HepG2 (cell line): ENCODE results near the gene PPP1R1B. TPM values are rescaled to one million over a fixed set of nuclear protein-coding genes. Genes with fewer than 3 reads are reported as not detected.
A peak's percentile ranks its signal among the peaks of the same experiment; 100 is the strongest.

ENCODE experiments used
- CENPX ChIP-seq: sonication (generic); formaldehyde crosslinking; IDR thresholded peaks from 2 replicates; pipeline ENCODE4 v1.9.0; 2021; ENCODE audit warnings: mild to moderate bottlenecking, missing genetic modification reagents, moderate library complexity
- CTCF ChIP-seq: sonication (generic); formaldehyde crosslinking; IDR thresholded peaks from 2 replicates; pipeline ENCODE4 v1.5.0; 2020; ENCODE audit warnings: mild to moderate bottlenecking, missing genetic modification reagents, moderate library complexity
- GFI1 ChIP-seq: sonication (generic); formaldehyde crosslinking; IDR thresholded peaks from 2 replicates; pipeline ENCODE4 v1.5.0; 2020; ENCODE audit warnings: missing genetic modification reagents, mild to moderate bottlenecking, borderline replicate concordance
- GRHL1 ChIP-seq: sonication (generic); formaldehyde crosslinking; conservative IDR thresholded peaks from 2 replicates; pipeline ENCODE4 v1.8.0; 2022; ENCODE audit warnings: missing genetic modification reagents
- HNRNPK ChIP-seq: fragments of 200-400 bp; formaldehyde crosslinking; IDR thresholded peaks from 2 replicates; pipeline ENCODE4 v1.6.1; 2018; ENCODE audit warnings: low read length, low read depth, moderate library complexity, mild to moderate bottlenecking; ENCODE audit not compliant: poor library complexity, severe bottlenecking
- MATR3 ChIP-seq: sonication (generic); formaldehyde crosslinking; IDR thresholded peaks from 2 replicates; pipeline ENCODE4 v1.4.0; 2020; ENCODE audit warnings: missing genetic modification reagents
- PBX2 ChIP-seq: IDR thresholded peaks from 2 replicates; pipeline ENCODE4 v1.6.1; 2016; ENCODE audit warnings: control low read depth
- RBM22 ChIP-seq: fragments of 200-400 bp; formaldehyde crosslinking; optimal IDR thresholded peaks from 2 replicates; pipeline ENCODE3; 2017; ENCODE audit warnings: mild to moderate bottlenecking, low read length, moderate library complexity
- SMC3 ChIP-seq: IDR thresholded peaks from 2 replicates; pipeline ENCODE4 v1.6.1; 2011; ENCODE audit warnings: low read length, improper control_type of control experiment
- SRSF4 ChIP-seq: fragments of 200-400 bp; formaldehyde crosslinking; IDR thresholded peaks from one replicate; pipeline ENCODE4 v1.6.1; 2018; ENCODE audit warnings: mild to moderate bottlenecking, low read depth, low read length, moderate library complexity; ENCODE audit not compliant: poor library complexity, severe bottlenecking
- ZBTB7B ChIP-seq: sonication (generic); formaldehyde crosslinking; IDR thresholded peaks from 2 replicates; pipeline ENCODE4 v1.4.0; 2020; ENCODE audit warnings: missing genetic modification reagents
- ZBTB8A ChIP-seq: sonication (generic); formaldehyde crosslinking; IDR thresholded peaks from 2 replicates; pipeline ENCODE4 v1.4.0; 2020; ENCODE audit warnings: mild to moderate bottlenecking, low read depth, missing genetic modification reagents, borderline replicate concordance
- ZFP1 ChIP-seq: IDR thresholded peaks from 2 replicates; pipeline ENCODE4 v1.6.1; 2016
- ZNF180 ChIP-seq: sonication (generic); formaldehyde crosslinking; IDR thresholded peaks from 2 replicates; pipeline ENCODE4 v1.4.0; 2020; ENCODE audit warnings: low read depth, missing genetic modification reagents, borderline replicate concordance
- ZNF343 ChIP-seq: sonication (generic); formaldehyde crosslinking; IDR thresholded peaks from 2 replicates; pipeline ENCODE4 v1.4.0; 2020; ENCODE audit warnings: mild to moderate bottlenecking, missing genetic modification reagents
- ZNF451 ChIP-seq: sonication (generic); formaldehyde crosslinking; IDR thresholded peaks from 2 replicates; pipeline ENCODE4 v1.5.0; 2020; ENCODE audit warnings: mild to moderate bottlenecking, missing genetic modification reagents
- ZNF672 ChIP-seq: sonication (generic); formaldehyde crosslinking; IDR thresholded peaks from 2 replicates; pipeline ENCODE4 v1.8.1; 2022; ENCODE audit warnings: missing genetic modification reagents
- ZNF878 ChIP-seq: sonication (generic); formaldehyde crosslinking; IDR thresholded peaks from 2 replicates; pipeline ENCODE4 v1.8.1; 2023; ENCODE audit warnings: mild to moderate bottlenecking, missing genetic modification reagents, moderate library complexity
- ZZZ3 ChIP-seq: sonication (generic); formaldehyde crosslinking; IDR thresholded peaks from 2 replicates; pipeline ENCODE4 v1.4.0; 2020; ENCODE audit warnings: missing genetic modification reagents, mild to moderate bottlenecking, borderline replicate concordance
- polyA plus RNA-seq, 8 experiments: library from polyadenylated mRNA; depleted of rRNA in 3 of 8; stranded (reverse) in 7 of 8; unstranded in 1 of 8; fragments of >200 nt; fragmentation: Illumina TruSeq in 4 of 8; extraction: Trizol in 4 of 8; gene quantifications; 2 replicates each; pipeline versions ENCODE4 v1.2.1 to v1.2.3, GENCODE V29; 2011 to 2016; ENCODE audit warnings: low read depth in 4 of 8, missing spikeins in 1 of 8, mixed read lengths in 1 of 8; ENCODE audit not compliant: insufficient read depth in 1 of 8
- total RNA-seq, 5 experiments: library from RNA; depleted of rRNA; stranded (reverse); fragments of >200 nt; fragmentation: Illumina TruSeq; extraction: Trizol; gene quantifications; 2 replicates each; pipeline ENCODE4 v1.2.3, GENCODE V29; 2016; ENCODE audit warnings: low read depth in 1 of 5
- TF ChIP-seq, protein P1 (sequence below): sonication (generic); formaldehyde crosslinking; conservative IDR thresholded peaks from 2 replicates; pipeline ENCODE4 v1.8.0; 2022; ENCODE audit warnings: low read depth, missing genetic modification reagents
- TF ChIP-seq, protein P2 (sequence below): sonication (generic); formaldehyde crosslinking; IDR thresholded peaks from 2 replicates; pipeline ENCODE4 v1.8.1; 2023; ENCODE audit warnings: mild to moderate bottlenecking, moderate library complexity, missing genetic modification reagents

The PPP1R1B gene
- total and polyA plus RNA-seq, 2 of the 13 experiments (the other 11 are each of a cell fraction or from before 2014, with no cell fraction given), result 0.08 TPM; not detected in 1

DNA sequence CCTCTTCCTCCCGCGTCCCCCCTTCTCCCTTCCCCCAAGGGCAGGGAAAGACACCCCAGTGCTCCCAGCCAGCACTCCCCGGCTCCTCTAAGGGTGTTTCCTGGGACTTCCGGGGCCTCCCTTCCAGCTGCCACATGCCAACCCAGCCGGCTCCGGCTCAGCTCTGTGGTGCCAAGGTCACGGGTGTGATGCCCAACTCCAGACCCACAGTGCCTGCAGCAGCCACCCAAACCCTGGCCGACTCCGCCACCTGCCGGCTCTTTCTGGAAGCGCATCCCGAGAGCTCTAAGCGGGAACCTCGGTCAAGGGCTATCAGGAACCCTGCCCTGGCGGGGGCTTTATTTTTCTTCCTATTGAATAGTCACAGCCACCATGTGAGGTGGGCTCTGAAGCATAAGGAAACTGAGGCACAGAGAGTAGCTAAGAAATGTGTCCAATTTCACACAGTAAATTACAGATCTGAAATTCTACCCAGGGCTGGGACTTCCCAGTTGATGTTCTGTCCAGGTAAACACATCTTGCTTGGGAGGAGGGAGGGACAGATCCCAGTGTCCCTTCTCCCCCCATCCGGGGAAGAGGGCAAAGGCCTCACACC, 3.3 kb upstream of the PPP1R1B start (continued):
- TF ChIP-seq, protein P1, sequence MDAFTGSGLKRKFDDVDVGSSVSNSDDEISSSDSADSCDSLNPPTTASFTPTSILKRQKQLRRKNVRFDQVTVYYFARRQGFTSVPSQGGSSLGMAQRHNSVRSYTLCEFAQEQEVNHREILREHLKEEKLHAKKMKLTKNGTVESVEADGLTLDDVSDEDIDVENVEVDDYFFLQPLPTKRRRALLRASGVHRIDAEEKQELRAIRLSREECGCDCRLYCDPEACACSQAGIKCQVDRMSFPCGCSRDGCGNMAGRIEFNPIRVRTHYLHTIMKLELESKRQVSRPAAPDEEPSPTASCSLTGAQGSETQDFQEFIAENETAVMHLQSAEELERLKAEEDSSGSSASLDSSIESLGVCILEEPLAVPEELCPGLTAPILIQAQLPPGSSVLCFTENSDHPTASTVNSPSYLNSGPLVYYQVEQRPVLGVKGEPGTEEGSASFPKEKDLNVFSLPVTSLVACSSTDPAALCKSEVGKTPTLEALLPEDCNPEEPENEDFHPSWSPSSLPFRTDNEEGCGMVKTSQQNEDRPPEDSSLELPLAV (CRISPR knock-in tag), result no peak
- no peak for TF ChIP-seq SRSF4
- TF ChIP-seq, protein P2, sequence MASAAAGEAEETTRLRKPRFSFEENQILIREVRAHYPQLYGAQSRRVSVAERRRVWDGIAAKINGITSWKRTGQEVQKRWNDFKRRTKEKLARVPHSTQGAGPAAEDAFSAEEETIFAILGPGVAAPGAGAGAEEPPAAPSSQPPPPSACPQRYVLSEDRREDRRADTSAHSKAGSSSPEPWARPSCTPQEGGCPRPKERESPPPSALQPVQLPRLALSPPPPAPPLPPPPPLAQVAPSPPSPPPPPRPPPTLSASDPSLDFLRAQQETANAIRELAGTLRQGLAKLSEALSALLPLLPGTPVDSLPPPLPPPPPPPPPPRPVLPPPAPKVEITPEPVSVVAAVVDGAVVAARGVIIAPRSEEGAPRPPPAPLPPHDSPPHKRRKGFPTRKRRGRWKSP, result no peak
- TF ChIP-seq GFI1 (CRISPR knock-in tag), result no peak
- no peak for TF ChIP-seq ZFP1 (CRISPR knock-in tag)
- TF ChIP-seq ZNF343 (CRISPR knock-in tag), result no peak
- no peak for TF ChIP-seq CENPX
- no peak for TF ChIP-seq ZNF451 (CRISPR knock-in tag)
- 0 out of 2 replicates have a peak, but pooled peaks have one; percentile 32 for TF ChIP-seq ZBTB7B (CRISPR knock-in tag)
- TF ChIP-seq ZZZ3 (CRISPR knock-in tag), result peak; percentile 40; the same call in 1 of the 2 replicates
- no peak for TF ChIP-seq PBX2 (CRISPR knock-in tag)
- no peak for TF ChIP-seq ZNF878 (CRISPR knock-in tag)
- TF ChIP-seq ZNF180 (CRISPR knock-in tag), result no peak
- peak; percentile 46; the same call in 1 of the 2 replicates for TF ChIP-seq SMC3
- TF ChIP-seq RBM22, result no peak
- TF ChIP-seq ZBTB8A, result no peak
- TF ChIP-seq HNRNPK, result no peak
- TF ChIP-seq ZNF672 (CRISPR knock-in tag), result no peak
- TF ChIP-seq CTCF (CRISPR knock-in tag), result peak; percentile 93
- no peak for TF ChIP-seq MATR3 (CRISPR knock-in tag)
- TF ChIP-seq GRHL1 (CRISPR knock-in tag), result no peak
